Measurements from ENCODE around the gene TOMM34. TPM values are rescaled to one million over a fixed set of nuclear protein-coding genes. Genes with fewer than 3 reads are reported as not detected.

The TOMM34 gene
- total and polyA plus RNA-seq, 2 of the 13 experiments (the other 11 are each of a cell fraction or from before 2014, with no cell fraction given): 36.2 to 52.0 TPM

GRCh38 chr20:44910690-44911262 is 49.4 kb downstream of the TOMM34 start (continued):
- TF ChIP-seq ZNF160 (CRISPR knock-in tag; IDR thresholded peaks at IDR 0.05) (no peak), FOXO4 (CRISPR knock-in tag; conservative IDR thresholded peaks at IDR 0.05) (0 out of 2 replicates have a peak, but pooled peaks have one; percentile 32), BORCS8-MEF2B (CRISPR knock-in tag; IDR thresholded peaks at IDR 0.05) (0 out of 2 replicates have a peak, but pooled peaks have one; percentile 47), U2AF2 (IDR thresholded peaks at IDR 0.05; ENCODE audit: low read depth, low read length) (no peak), ZUFSP (CRISPR knock-in tag; IDR thresholded peaks at IDR 0.05; ENCODE audit: borderline replicate concordance) (no peak), CREB1 (IDR thresholded peaks at IDR 0.05) (no peak), CREB1 (CRISPR knock-in tag; IDR thresholded peaks at IDR 0.05) (no peak), NR2F2 (IDR thresholded peaks at IDR 0.05; ENCODE audit: borderline replicate concordance, low read depth) (no peak), AKNA (CRISPR knock-in tag; IDR thresholded peaks at IDR 0.05; ENCODE audit: borderline replicate concordance) (peak; percentile 6; the same call in 1 of the 2 replicates), ZNF589 (CRISPR knock-in tag; conservative IDR thresholded peaks at IDR 0.05) (no peak), DDIT3 (CRISPR knock-in tag; IDR thresholded peaks at IDR 0.05) (no peak), CHD2 (IDR thresholded peaks at IDR 0.05; ENCODE audit: low read depth, low read length) (no peak), ZNF354B (CRISPR knock-in tag; IDR thresholded peaks at IDR 0.05) (no peak), PRMT3 (CRISPR knock-in tag; IDR thresholded peaks at IDR 0.05; ENCODE audit: borderline replicate concordance, low read depth) (no peak), ZNF558 (CRISPR knock-in tag; IDR thresholded peaks at IDR 0.05; ENCODE audit: borderline replicate concordance) (0 out of 2 replicates have a peak, but pooled peaks have one; percentile 4), ZNF672 (CRISPR knock-in tag; IDR thresholded peaks at IDR 0.05) (no peak), TAF1 (CRISPR knock-in tag; IDR thresholded peaks at IDR 0.05) (no peak), ZNF225 (CRISPR knock-in tag; IDR thresholded peaks at IDR 0.05) (no peak), CREB3 (CRISPR knock-in tag; IDR thresholded peaks at IDR 0.05) (no peak; the same call in 1 of the 2 replicates), ZNF839 (CRISPR knock-in tag; IDR thresholded peaks at IDR 0.05; ENCODE audit: borderline replicate concordance) (no peak), HCFC1 (IDR thresholded peaks at IDR 0.05; ENCODE audit: low read depth, low read length) (no peak), NCOA2 (CRISPR knock-in tag; IDR thresholded peaks at IDR 0.05) (no peak)
